Endodermal cell (in vitro differentiated cells): ENCODE results near the gene CLDN14. TPM values are rescaled to one million over a fixed set of nuclear protein-coding genes. Genes with fewer than 3 reads are reported as not detected.

Experiments
- DNase-seq: peaks from one replicate; pipeline ENCODE4 v3.0.0-alpha.2; 2017
- H3K27ac ChIP-seq: 2 replicates; pipeline ENCODE4 v1.5.1; 2013; ENCODE audit warnings: mild to moderate bottlenecking, low read depth, low read length, moderate library complexity
- H3K27me3 ChIP-seq: 2 replicates; pipeline ENCODE4 v1.6.1; 2013; ENCODE audit warnings: mild to moderate bottlenecking, low read length, moderate library complexity; ENCODE audit not compliant: insufficient read depth, control insufficient read depth, poor library complexity, severe bottlenecking
- H3K36me3 ChIP-seq: 2 replicates; pipeline ENCODE4 v1.7.0; 2013; ENCODE audit warnings: mild to moderate bottlenecking, low read length, moderate library complexity; ENCODE audit not compliant: control insufficient read depth, insufficient read depth
- H3K4me1 ChIP-seq: one replicate; pipeline ENCODE4 v1.7.0; 2013; ENCODE audit warnings: low read length; ENCODE audit not compliant: control insufficient read depth, insufficient read depth
- H3K4me3 ChIP-seq: 2 replicates; pipeline ENCODE4 v1.5.1; 2013; ENCODE audit warnings: mild to moderate bottlenecking, low read length, moderate library complexity
- H3K9ac ChIP-seq: 2 replicates; pipeline ENCODE4 v1.6.1; 2013; ENCODE audit warnings: mild to moderate bottlenecking, low read length, moderate library complexity; ENCODE audit not compliant: poor library complexity, severe bottlenecking; ENCODE audit errors: extremely low read depth
- H3K9me3 ChIP-seq: 2 replicates; pipeline ENCODE4 v1.6.1; 2013; ENCODE audit warnings: mild to moderate bottlenecking, low read length, moderate library complexity; ENCODE audit not compliant: control insufficient read depth
- H3K27ac Mint-ChIP-seq: 2 replicates; pipeline ENCODE4 v1.8.0; 2020; ENCODE audit warnings: mixed read lengths
- H3K27me3 Mint-ChIP-seq: 2 replicates; pipeline ENCODE4 v1.8.0; 2021; ENCODE audit warnings: mild to moderate bottlenecking, mixed read lengths; ENCODE audit not compliant: insufficient read depth
- H3K36me3 Mint-ChIP-seq: 2 replicates; pipeline ENCODE4 v1.8.0; 2020; ENCODE audit warnings: low read depth, mixed read lengths
- H3K4me1 Mint-ChIP-seq: 2 replicates; pipeline ENCODE4 v1.8.0; 2020; ENCODE audit warnings: mixed read lengths
- H3K4me3 Mint-ChIP-seq: 2 replicates; pipeline ENCODE4 v1.8.0; 2020; ENCODE audit warnings: mild to moderate bottlenecking, moderate library complexity, mixed read lengths
- H3K9me3 Mint-ChIP-seq: 2 replicates; pipeline ENCODE4 v1.8.0; 2020; ENCODE audit warnings: mild to moderate bottlenecking, mixed read lengths
- CTCF ChIP-seq: fragments of 200-600 bp; sonication (generic); conservative IDR thresholded peaks from 2 replicates; pipeline ENCODE4 v1.5.0; 2021; ENCODE audit warnings: antibody characterized with exemption, mild to moderate bottlenecking
- WGBS, 2 experiments: methylation state at CpG; one replicate each; pipeline versions ENCODE4 v1.1.5 to v1.1.7; 2013; ENCODE audit warnings: missing lambda C conversion rate in 2 of 2, mixed read lengths in 1 of 2; ENCODE audit not compliant: insufficient coverage in 1 of 2, insufficient read length in 1 of 2; 5-methylcytosine and 5-hydroxymethylcytosine counted together
- total RNA-seq, 2 donors: library from RNA; stranded (reverse); fragmentation: NEBNext Ultra II Directional in 1 of 2; extraction: Animal tissue kit (Norgen Biotek cat#: 25700) in 1 of 2; gene quantifications; 2 replicates in 1 of 2; 3 replicates in 1 of 2; pipeline ENCODE4 v1.2.1, GENCODE V29; 2021

CLDN14 gene
- total RNA-seq, 2 donors from 2014 or later = not detected

GRCh38 chr21:36466061-36466511 lies 13.8 kb downstream of the CLDN14 start:
- WGBS, 2 experiments = 91 to 93% methylated on average over 5 to 8 of the region's 8 CpGs
- no peak for TF ChIP-seq CTCF
- no peaks in the 10 kb centered on the region for H3K4me1 ChIP-seq
- no peaks in the 10 kb centered on the region for H3K9me3 ChIP-seq
- Mint-ChIP-seq H3K4me3 (no peak overlapping the region), H3K9me3 (no peaks in the 10 kb centered on the region), H3K4me1 (peaks cover 10% of the 10 kb centered on the region), H3K27ac (no peak overlapping the region), H3K27me3 (no peaks in the 10 kb centered on the region), H3K36me3 (no peaks in the 10 kb centered on the region)
- no peaks in the 10 kb centered on the region for H3K27me3 ChIP-seq
- DNase-seq = no peak
- no peaks in the 10 kb centered on the region for H3K36me3 ChIP-seq
- no peak overlapping the region for H3K4me3 ChIP-seq
- no peak overlapping the region for H3K27ac ChIP-seq
- no peak overlapping the region for H3K9ac ChIP-seq

GRCh38 chr21:36465478-36465877 lies 14.4 kb downstream of the CLDN14 start:
- H3K27me3 Mint-ChIP-seq = no peaks in the 10 kb centered on the region
- Histone ChIP-seq H3K27me3 (no peaks in the 10 kb centered on the region), H3K4me1 (no peaks in the 10 kb centered on the region), H3K4me3 (no peak overlapping the region), H3K9me3 (no peaks in the 10 kb centered on the region), H3K9ac (no peak overlapping the region), H3K27ac (no peak overlapping the region), H3K36me3 (no peaks in the 10 kb centered on the region)
- H3K27ac Mint-ChIP-seq = no peak overlapping the region
- H3K4me3 Mint-ChIP-seq = no peak overlapping the region
- DNase-seq = no peak
- 86 to 93% methylated on average over 5 to 8 of the region's 8 CpGs for WGBS, 2 experiments
- peaks cover 8% of the 10 kb centered on the region for H3K4me1 Mint-ChIP-seq
- H3K36me3 Mint-ChIP-seq = no peaks in the 10 kb centered on the region
- H3K9me3 Mint-ChIP-seq = no peaks in the 10 kb centered on the region
- TF ChIP-seq CTCF = no peak

- no peak for TF ChIP-seq CTCF
- H3K4me1 Mint-ChIP-seq = peaks cover 6% of the 10 kb centered on the region
These were observed 15.3 kb downstream of the CLDN14 start for GRCh38 chr21:36464590-36464989.

More at GRCh38 chr21:36464590-36464989, 15.3 kb downstream of the CLDN14 start:
- Histone ChIP-seq H3K27me3 (no peaks in the 10 kb centered on the region), H3K27ac (no peak overlapping the region), H3K4me3 (no peak overlapping the region), H3K9me3 (no peaks in the 10 kb centered on the region), H3K36me3 (no peaks in the 10 kb centered on the region), H3K9ac (no peak overlapping the region), H3K4me1 (no peaks in the 10 kb centered on the region)
- WGBS, 2 experiments = 87 to 92% methylated on average over 3 of the region's 3 CpGs
- H3K27me3 Mint-ChIP-seq = no peaks in the 10 kb centered on the region
- no peaks in the 10 kb centered on the region for H3K36me3 Mint-ChIP-seq
- no peaks in the 10 kb centered on the region for H3K9me3 Mint-ChIP-seq
- no peak overlapping the region for H3K27ac Mint-ChIP-seq
- no peak overlapping the region for H3K4me3 Mint-ChIP-seq
- no peak for DNase-seq
